ENCODE results near the gene LIF.

LIF gene
- long read RNA-seq, result 0 reads

- Histone ChIP-seq H3K27ac (replicated peaks) (no peak within 1 kb of the TSS), H3K27me3 (ENCODE audit: insufficient read depth, poor library complexity, severe bottlenecking) (peaks cover 29% of the 10 kb centered on the region), H3K4me3 (replicated peaks; ENCODE audit: insufficient read depth, low read length) (peak within 1 kb of the TSS; percentile 13; the same call in 1 of the 2 replicates)
- DNase-seq (ENCODE audit: low read depth in 1 of 2, low spot score in 1 of 2), result no peak
- TF ChIP-seq SPI1 (IDR thresholded peaks at IDR 0.05; ENCODE audit: borderline replicate concordance, low read depth) (no peak), GABPA (IDR thresholded peaks at IDR 0.05; ENCODE audit: low read depth) (no peak), POLR2AphosphoS5 (IDR thresholded peaks at IDR 0.05; ENCODE audit: low read depth) (no peak), CTCF (IDR thresholded peaks at IDR 0.05; ENCODE audit: insufficient read depth, low read length) (no peak)
- TF ChIP-seq, protein P1, sequence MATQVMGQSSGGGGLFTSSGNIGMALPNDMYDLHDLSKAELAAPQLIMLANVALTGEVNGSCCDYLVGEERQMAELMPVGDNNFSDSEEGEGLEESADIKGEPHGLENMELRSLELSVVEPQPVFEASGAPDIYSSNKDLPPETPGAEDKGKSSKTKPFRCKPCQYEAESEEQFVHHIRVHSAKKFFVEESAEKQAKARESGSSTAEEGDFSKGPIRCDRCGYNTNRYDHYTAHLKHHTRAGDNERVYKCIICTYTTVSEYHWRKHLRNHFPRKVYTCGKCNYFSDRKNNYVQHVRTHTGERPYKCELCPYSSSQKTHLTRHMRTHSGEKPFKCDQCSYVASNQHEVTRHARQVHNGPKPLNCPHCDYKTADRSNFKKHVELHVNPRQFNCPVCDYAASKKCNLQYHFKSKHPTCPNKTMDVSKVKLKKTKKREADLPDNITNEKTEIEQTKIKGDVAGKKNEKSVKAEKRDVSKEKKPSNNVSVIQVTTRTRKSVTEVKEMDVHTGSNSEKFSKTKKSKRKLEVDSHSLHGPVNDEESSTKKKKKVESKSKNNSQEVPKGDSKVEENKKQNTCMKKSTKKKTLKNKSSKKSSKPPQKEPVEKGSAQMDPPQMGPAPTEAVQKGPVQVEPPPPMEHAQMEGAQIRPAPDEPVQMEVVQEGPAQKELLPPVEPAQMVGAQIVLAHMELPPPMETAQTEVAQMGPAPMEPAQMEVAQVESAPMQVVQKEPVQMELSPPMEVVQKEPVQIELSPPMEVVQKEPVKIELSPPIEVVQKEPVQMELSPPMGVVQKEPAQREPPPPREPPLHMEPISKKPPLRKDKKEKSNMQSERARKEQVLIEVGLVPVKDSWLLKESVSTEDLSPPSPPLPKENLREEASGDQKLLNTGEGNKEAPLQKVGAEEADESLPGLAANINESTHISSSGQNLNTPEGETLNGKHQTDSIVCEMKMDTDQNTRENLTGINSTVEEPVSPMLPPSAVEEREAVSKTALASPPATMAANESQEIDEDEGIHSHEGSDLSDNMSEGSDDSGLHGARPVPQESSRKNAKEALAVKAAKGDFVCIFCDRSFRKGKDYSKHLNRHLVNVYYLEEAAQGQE (IDR thresholded peaks at IDR 0.05; ENCODE audit: insufficient replicate concordance, low read depth), result no peak
Observed at GRCh38 chr22:30245985-30246813, at the start of gene LIF. LIF (minus strand) TSS chr22:30246759; CDS start chr22:30246695, 64 bp downstream.

GRCh38 chr22:30296324-30296723, 49.8 kb upstream of the LIF start:
- Histone ChIP-seq H3K27ac (replicated peaks) (no peak overlapping the region), H3K27me3 (ENCODE audit: insufficient read depth, poor library complexity, severe bottlenecking) (no peaks in the 10 kb centered on the region), H3K4me3 (replicated peaks; ENCODE audit: insufficient read depth, low read length) (no peak overlapping the region)
- no peak for DNase-seq (ENCODE audit: low read depth in 1 of 2, low spot score in 1 of 2)
- TF ChIP-seq POLR2AphosphoS5 (IDR thresholded peaks at IDR 0.05; ENCODE audit: low read depth) (no peak), CTCF (IDR thresholded peaks at IDR 0.05; ENCODE audit: insufficient read depth, low read length) (no peak), SPI1 (IDR thresholded peaks at IDR 0.05; ENCODE audit: borderline replicate concordance, low read depth) (no peak), GABPA (IDR thresholded peaks at IDR 0.05; ENCODE audit: low read depth) (no peak)
- TF ChIP-seq, protein P1 (IDR thresholded peaks at IDR 0.05; ENCODE audit: insufficient replicate concordance, low read depth), result no peak

DNA sequence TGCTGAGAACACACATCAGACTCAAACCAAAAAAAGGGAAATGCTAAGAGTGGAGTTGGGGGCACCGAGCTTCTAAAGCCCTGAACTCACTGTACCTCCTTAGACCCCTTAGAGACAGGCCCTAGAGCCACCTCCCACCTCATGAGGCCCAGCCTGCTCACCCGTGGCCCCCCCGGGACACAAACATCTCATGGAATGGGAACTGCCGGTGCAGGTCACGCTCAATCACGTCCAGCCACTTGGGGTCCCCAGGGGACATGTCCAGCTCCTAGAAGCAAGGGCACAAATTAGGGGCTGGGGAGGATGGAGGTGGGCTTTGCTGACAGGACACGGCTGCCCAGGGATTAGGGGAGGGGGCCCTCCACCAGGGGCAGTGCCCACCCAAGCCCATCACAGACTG, 49.0 kb upstream of the LIF start:
- TF ChIP-seq CTCF (IDR thresholded peaks at IDR 0.05; ENCODE audit: insufficient read depth, low read length), result no peak
- TF ChIP-seq GABPA (IDR thresholded peaks at IDR 0.05; ENCODE audit: low read depth), result no peak
- TF ChIP-seq, protein P1 (IDR thresholded peaks at IDR 0.05; ENCODE audit: insufficient replicate concordance, low read depth), result no peak
- TF ChIP-seq POLR2AphosphoS5 (IDR thresholded peaks at IDR 0.05; ENCODE audit: low read depth), result no peak
- no peak; the same call in 1 of the 2 replicates for TF ChIP-seq SPI1 (IDR thresholded peaks at IDR 0.05; ENCODE audit: borderline replicate concordance, low read depth)
- DNase-seq (ENCODE audit: low read depth in 1 of 2, low spot score in 1 of 2), result no peak
- Histone ChIP-seq H3K27me3 (ENCODE audit: insufficient read depth, poor library complexity, severe bottlenecking) (no peaks in the 10 kb centered on the region), H3K27ac (replicated peaks) (no peak overlapping the region), H3K4me3 (replicated peaks; ENCODE audit: insufficient read depth, low read length) (no peak overlapping the region)
